Measurements from ENCODE around the gene CTNNA3.

GRCh38 chr10:66189271-66189670 is 1506.7 kb downstream of the CTNNA3 start:
- TF ChIP-seq POLR2A (IDR thresholded peaks at IDR 0.05) (no peak), CTCF (IDR thresholded peaks at IDR 0.05) (no peak)

Measured in right lobe of liver (tissue), 4 donors.